ENCODE data around the gene YPEL2. TPM values are rescaled to one million over a fixed set of nuclear protein-coding genes. Genes with fewer than 3 reads are reported as not detected.
A peak's percentile ranks its signal among the peaks of the same experiment; 100 is the strongest.

The YPEL2 gene
- total and polyA plus RNA-seq, 8 donors: 13.8 to 23.6 (median 19.3) TPM

DNA sequence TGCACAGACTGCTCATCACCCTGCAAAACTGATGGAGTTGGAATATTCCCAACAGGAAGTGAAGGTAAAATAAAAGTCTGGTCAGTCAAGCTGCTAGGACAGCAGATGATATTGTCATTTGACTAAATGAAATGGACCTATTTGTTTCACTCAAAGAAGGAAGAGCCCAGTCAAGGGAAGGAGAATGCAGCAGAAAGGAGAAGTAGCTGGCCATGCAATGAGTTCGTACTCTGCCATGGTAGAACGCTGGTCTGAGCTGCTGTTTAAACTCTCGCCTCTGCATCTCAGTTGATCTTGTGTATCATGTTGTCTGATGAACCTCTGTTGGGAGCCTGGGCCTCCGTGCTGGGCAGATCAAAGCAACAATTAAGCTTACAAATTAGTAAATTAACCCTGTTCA lies 15.6 kb upstream of the YPEL2 start:
- Histone ChIP-seq H3K4me1 (peaks cover 0 to under 1% of the 10 kb centered on the region in 2 donors), H3K36me3 (no peaks in the 10 kb centered on the region), H3K27ac (no peak overlapping the region), H3K4me3 (no peak overlapping the region), H3K27me3 (no peaks in the 10 kb centered on the region), H3K9me3 (no peaks in the 10 kb centered on the region)
- no peak for TF ChIP-seq CTCF (IDR thresholded peaks at IDR 0.05)
- no peak for ATAC-seq
- DNase-seq: no peak
- intact Hi-C loops (cut with DNase I): no loop called here

DNA sequence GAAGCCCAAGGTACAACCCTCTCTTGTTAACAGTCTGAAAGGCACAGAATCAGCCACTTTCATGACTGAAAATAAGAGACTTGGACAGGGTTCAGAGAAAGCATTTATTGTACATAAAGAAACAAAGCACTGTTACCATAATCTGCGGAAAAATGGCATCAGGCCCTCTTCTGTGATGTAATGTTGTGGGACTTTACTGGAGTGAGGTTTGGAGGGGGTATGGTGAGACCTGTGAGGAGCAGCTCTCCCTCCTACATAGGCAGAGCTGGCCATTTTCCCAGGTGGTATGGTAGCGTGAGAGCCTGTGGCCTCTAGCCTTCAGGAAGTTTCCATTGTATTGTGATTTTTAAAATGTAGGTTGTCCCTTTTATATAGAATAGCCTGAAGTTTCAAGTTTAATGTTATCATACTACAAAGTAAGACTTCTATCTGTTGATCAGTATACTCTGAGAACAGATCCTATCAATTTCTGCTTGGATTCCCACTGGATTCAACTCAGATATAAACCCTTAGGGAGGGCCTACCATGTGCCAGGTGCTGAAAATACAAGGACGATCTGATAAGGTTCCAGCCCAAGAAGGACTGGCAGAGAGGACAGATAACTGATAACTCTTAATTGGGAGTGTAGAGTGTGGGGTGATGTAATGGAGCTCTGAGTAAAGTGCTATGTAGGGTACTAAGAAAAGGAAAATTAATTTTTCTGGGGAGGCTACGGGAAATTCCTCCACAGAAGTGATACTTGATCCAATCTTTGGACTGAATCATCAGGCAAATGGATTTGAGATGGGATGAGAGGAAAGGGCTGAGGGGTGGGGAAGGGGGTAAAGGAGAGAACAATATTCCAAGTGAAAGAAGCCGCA lies 4.1 kb upstream of the YPEL2 start:
- Histone ChIP-seq H3K27me3 (no peaks in the 10 kb centered on the region), H3K27ac (no peak overlapping the region)
- intact Hi-C loops (cut with DNase I): loop anchor here (5.0 to 10.0 kb wide), 2 partner anchors 107 to 110 kb away; no protein-coding TSS in a partner anchor

GRCh38 chr17:59327981-59328290 lies 3.5 kb upstream of the YPEL2 start:
- TF ChIP-seq CTCF (IDR thresholded peaks at IDR 0.05): no peak
- ATAC-seq (no peak), DNase-seq (peak in 1 of 4 donors; percentile 28)
- intact Hi-C loops (cut with DNase I): loop anchor here (5.0 to 10.0 kb wide), 2 partner anchors 107 to 109 kb away; no protein-coding TSS in a partner anchor
- no peak overlapping the region for H3K4me3 ChIP-seq
- no peaks in the 10 kb centered on the region for H3K27me3 ChIP-seq
- H3K27ac ChIP-seq: peak overlapping the region in 1 of 2 donors; percentile 85
- no peaks in the 10 kb centered on the region for H3K36me3 ChIP-seq
- no peaks in the 10 kb centered on the region for H3K9me3 ChIP-seq
- peaks cover 6 to 40% of the 10 kb centered on the region in 2 donors for H3K4me1 ChIP-seq

More for the DNA sequence above, 4.1 kb upstream of the YPEL2 start:
- Histone ChIP-seq H3K4me3 (no peak overlapping the region), H3K4me1 (peaks cover 3 to 35% of the 10 kb centered on the region in 2 donors), H3K36me3 (no peaks in the 10 kb centered on the region), H3K9me3 (no peaks in the 10 kb centered on the region)
- DNase-seq (peak in 1 of 4 donors; percentile 35), ATAC-seq (no peak)
- TF ChIP-seq CTCF (IDR thresholded peaks at IDR 0.05): no peak

GRCh38 chr17:59328601-59329000 lies 2.9 kb upstream of the YPEL2 start:
- no peak for ATAC-seq
- no peak for TF ChIP-seq CTCF (IDR thresholded peaks at IDR 0.05)
- Histone ChIP-seq H3K4me1 (peaks cover 11 to 46% of the 10 kb centered on the region in 2 donors), H3K36me3 (no peaks in the 10 kb centered on the region), H3K9me3 (no peaks in the 10 kb centered on the region), H3K27ac (peak overlapping the region in 1 of 2 donors; percentile 85), H3K27me3 (no peaks in the 10 kb centered on the region), H3K4me3 (no peak overlapping the region)
- peak in 1 of 4 donors; percentile 21 for DNase-seq
- intact Hi-C loops (cut with DNase I): loop anchor here (5.0 to 10.0 kb wide), 2 partner anchors 106 to 109 kb away; no protein-coding TSS in a partner anchor

All from left lung (tissue), 10 donors.